Karpas-422 (cell line): ENCODE data around the gene RRAGD. TPM values are rescaled to one million over a fixed set of nuclear protein-coding genes. Genes with fewer than 3 reads are reported as not detected.

Experiments
- DNase-seq: peaks from one replicate; pipeline ENCODE4 v3.0.0-alpha.2; 2015
- H2AFZ ChIP-seq: fragments of 200-600 bp; sonication (generic); 2 replicates; pipeline ENCODE4 v1.6.1; 2014; ENCODE audit warnings: antibody characterized with exemption, low read length, mixed read lengths
- H3K27ac ChIP-seq: fragments of 200-600 bp; sonication (generic); 2 replicates; pipeline ENCODE4 v1.5.1; 2014; ENCODE audit warnings: mild to moderate bottlenecking, low read length, moderate library complexity
- H3K27me3 ChIP-seq: fragments of 200-600 bp; sonication (generic); 2 replicates; pipeline ENCODE4 v1.6.1; 2014; ENCODE audit warnings: low read length, mixed read lengths
- H3K36me3 ChIP-seq: fragments of 200-600 bp; sonication (generic); 2 replicates; pipeline ENCODE4 v1.6.1; 2014; ENCODE audit warnings: low read length, mixed read lengths; ENCODE audit not compliant: insufficient read depth
- H3K4me1 ChIP-seq: fragments of 200-600 bp; sonication (generic); 2 replicates; pipeline ENCODE4 v1.6.1; 2014; ENCODE audit warnings: mild to moderate bottlenecking, low read length, mixed read lengths
- H3K4me2 ChIP-seq: fragments of 200-600 bp; sonication (generic); 2 replicates; pipeline ENCODE4 v1.6.1; 2014; ENCODE audit warnings: low read length, low read depth, mild to moderate bottlenecking; ENCODE audit not compliant: poor library complexity, severe bottlenecking
- H3K4me3 ChIP-seq: fragments of 200-600 bp; sonication (generic); 2 replicates; pipeline ENCODE4 v1.5.1; 2014; ENCODE audit warnings: mild to moderate bottlenecking, antibody characterized with exemption, low read length, mixed read lengths
- H3K79me2 ChIP-seq: fragments of 200-600 bp; sonication (generic); 2 replicates; pipeline ENCODE4 v1.6.1; 2014; ENCODE audit warnings: mild to moderate bottlenecking, low read length, mixed read lengths
- H3K9ac ChIP-seq: fragments of 200-600 bp; sonication (generic); 2 replicates; pipeline ENCODE4 v1.6.0; 2014; ENCODE audit warnings: low read length
- H3K9me2 ChIP-seq: fragments of 200-600 bp; sonication (generic), shearing (Covaris generic); replicated peaks from 2 replicates; pipeline ENCODE4 v1.6.0; 2014; ENCODE audit warnings: mild to moderate bottlenecking, low read length, moderate library complexity; ENCODE audit not compliant: insufficient read depth
- H3K9me3 ChIP-seq: fragments of 300-700, 200-600 bp; sonication (generic); 2 replicates; pipeline ENCODE4 v1.6.1; 2014; ENCODE audit warnings: low read length, mixed read lengths
- H4K20me1 ChIP-seq: fragments of 200-600 bp; sonication (generic); 2 replicates; pipeline ENCODE4 v1.6.1; 2014; ENCODE audit warnings: mild to moderate bottlenecking, antibody characterized with exemption, low read length, low read depth; ENCODE audit not compliant: insufficient read depth
- total RNA-seq: library from RNA; depleted of rRNA; stranded (reverse); fragments of >200 nt; shearing (Covaris generic); gene quantifications from 2 replicates; pipeline ENCODE4 v1.2.3, GENCODE V29; 2014; ENCODE audit warnings: low replicate concordance

Gene RRAGD
- total RNA-seq, 1 experiment from 2014 or later = 0.41 TPM

DNA sequence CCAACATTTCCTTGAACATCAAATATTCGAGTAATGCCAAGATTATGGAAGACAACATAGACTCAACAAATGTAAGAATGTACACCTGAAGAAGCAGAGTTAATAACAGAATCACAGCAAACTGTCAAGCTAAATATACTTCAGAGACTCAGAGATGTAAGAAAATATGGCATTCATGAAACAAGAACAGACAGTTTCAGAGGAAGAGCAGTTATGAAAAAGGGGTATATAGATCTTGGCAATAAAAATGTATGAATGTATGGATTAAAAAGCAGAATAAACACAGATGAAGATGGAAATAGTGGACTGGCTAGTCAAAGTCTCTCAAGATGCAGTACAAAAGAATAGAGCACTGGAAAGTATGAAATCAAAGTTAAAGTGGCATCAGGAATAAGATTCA lies 18.4 kb downstream of the RRAGD start:
- Histone ChIP-seq H3K4me3 (no peak overlapping the region), H3K4me1 (no peaks in the 10 kb centered on the region; the same call in 1 of the 2 replicates), H3K27ac (no peak overlapping the region), H3K9me3 (no peaks in the 10 kb centered on the region), H3K9ac (no peak overlapping the region), H3K9me2 (no peaks in the 10 kb centered on the region), H2AFZ (no peak overlapping the region), H3K27me3 (no peaks in the 10 kb centered on the region), H3K79me2 (no peaks in the 10 kb centered on the region), H4K20me1 (no peaks in the 10 kb centered on the region), H3K36me3 (no peaks in the 10 kb centered on the region), H3K4me2 (no peak overlapping the region)
- DNase-seq = no peak

DNA sequence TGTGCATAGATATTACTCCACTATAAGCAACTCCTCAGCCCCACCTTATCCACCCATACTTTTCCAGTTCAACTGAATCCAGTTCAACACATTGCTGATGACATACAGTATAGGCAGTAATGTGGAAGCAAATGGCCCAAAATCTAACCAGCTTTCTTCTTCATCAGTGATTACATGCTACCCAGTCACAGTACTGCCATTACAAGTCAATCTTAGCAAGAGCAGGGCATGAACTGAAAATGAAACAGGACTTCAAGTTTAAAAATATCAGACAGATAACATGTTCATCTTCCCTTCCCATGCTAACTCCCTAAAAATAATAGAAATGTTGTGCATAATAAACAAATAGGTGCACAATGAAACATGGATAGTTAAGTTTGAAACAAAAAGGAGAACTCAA lies 19.2 kb downstream of the RRAGD start:
- H3K4me1 ChIP-seq = peaks cover 8% of the 10 kb centered on the region
- no peaks in the 10 kb centered on the region for H3K36me3 ChIP-seq
- H3K9me2 ChIP-seq = no peaks in the 10 kb centered on the region
- no peaks in the 10 kb centered on the region for H3K27me3 ChIP-seq
- H3K27ac ChIP-seq = no peak overlapping the region
- no peak overlapping the region for H2AFZ ChIP-seq
- no peaks in the 10 kb centered on the region for H3K79me2 ChIP-seq
- H3K4me2 ChIP-seq = no peak overlapping the region
- H3K4me3 ChIP-seq = no peak overlapping the region
- H3K9ac ChIP-seq = no peak overlapping the region
- 0 out of 2 replicates have a peak, but pooled peaks cover 1% of the 10 kb centered on the region for H4K20me1 ChIP-seq
- H3K9me3 ChIP-seq = no peaks in the 10 kb centered on the region
- peak; percentile 34 for DNase-seq

DNA sequence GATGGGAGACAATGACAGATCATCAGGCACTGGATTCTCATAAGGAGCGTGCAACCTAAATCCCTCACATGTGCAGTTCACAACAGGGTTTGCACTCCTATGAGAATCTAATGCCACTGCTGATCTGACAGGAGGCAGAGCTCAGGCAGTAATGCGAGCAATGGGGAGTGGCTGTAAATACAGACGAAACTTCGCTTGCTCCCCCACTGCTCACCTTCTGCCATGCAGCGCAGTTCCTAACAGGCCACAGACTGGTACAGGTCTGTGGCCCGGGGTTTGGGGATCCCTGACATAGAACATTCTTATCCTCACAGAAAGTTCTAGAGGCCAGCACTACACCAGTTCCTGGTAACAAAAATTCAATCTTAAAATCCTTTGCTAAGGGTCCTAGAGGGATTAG lies 23.2 kb downstream of the RRAGD start:
- H2AFZ ChIP-seq = no peak overlapping the region
- H4K20me1 ChIP-seq = 0 out of 2 replicates have a peak, but pooled peaks cover 3% of the 10 kb centered on the region
- H3K4me1 ChIP-seq = peaks cover 38% of the 10 kb centered on the region
- H3K4me3 ChIP-seq = no peak overlapping the region
- no peaks in the 10 kb centered on the region for H3K9me2 ChIP-seq
- no peaks in the 10 kb centered on the region for H3K9me3 ChIP-seq
- no peak overlapping the region for H3K4me2 ChIP-seq
- H3K9ac ChIP-seq = no peak overlapping the region
- H3K27me3 ChIP-seq = no peaks in the 10 kb centered on the region
- DNase-seq = no peak
- H3K27ac ChIP-seq = no peak overlapping the region
- H3K79me2 ChIP-seq = no peaks in the 10 kb centered on the region
- no peaks in the 10 kb centered on the region for H3K36me3 ChIP-seq

DNA sequence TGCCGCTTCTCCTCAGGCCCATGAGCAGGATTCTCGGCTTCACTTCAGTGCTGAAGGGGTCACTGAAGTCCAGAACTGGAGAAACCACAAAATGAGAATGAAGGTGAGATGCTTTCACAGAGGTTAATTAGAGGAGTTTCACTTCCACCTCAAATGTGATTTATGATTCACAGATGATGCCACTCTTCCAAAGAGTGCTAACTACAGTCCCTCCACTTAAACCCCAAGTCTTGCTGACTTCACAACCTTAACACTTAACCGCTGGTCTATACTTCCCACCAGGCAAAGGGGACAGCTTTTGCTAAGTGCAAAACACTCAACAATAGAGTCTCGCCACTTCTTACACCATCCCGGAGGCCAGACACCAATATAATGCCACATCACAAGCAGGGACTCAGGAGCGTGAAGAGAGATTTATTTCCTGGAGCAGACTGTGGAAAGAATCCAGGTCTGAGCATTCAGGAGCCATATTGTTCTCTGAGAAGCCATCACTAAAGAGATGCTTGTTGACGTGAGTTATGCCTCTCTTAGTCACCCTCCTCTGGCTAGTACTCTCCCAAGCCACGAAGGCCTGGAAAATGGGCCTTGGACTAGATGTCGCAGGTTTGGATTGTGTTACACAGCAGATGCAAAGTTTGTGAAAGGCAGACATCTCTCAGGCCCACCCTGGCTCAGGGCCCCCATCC lies 24.4 kb downstream of the RRAGD start:
- Histone ChIP-seq H2AFZ (no peak overlapping the region), H3K4me2 (peak overlapping the region; percentile 70)

DNA sequence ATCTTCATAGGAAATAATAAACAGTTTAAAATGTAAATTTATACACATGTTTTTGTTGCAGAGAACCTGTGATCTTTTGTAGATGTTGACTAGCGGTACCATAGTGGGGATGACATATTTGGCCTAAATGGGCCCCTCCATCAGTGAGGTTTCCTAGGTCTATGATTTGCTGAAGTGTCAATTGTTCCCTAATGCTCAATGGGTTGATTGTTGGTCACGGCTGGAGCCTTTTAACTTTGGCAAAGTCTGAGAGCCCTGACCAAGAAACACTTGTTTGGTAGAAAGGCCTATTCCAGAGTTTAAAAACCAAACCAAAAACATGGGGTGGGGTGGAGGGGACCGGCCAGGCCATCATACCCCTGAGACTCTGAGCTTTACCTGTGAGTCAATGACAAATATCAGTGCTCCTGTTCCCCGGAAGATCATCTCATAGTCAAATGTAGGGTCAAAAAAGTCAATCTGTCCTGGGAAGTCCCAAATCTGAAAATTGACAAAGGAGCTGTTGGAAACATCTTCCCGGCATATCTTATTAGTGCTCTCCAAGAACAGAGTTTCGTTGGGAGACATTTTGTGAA lies 25.1 kb downstream of the RRAGD start:
- H3K9me2 ChIP-seq = no peaks in the 10 kb centered on the region
- H3K9ac ChIP-seq = no peak overlapping the region
- no peaks in the 10 kb centered on the region for H3K79me2 ChIP-seq
- 0 out of 2 replicates have a peak, but pooled peaks cover 3% of the 10 kb centered on the region for H4K20me1 ChIP-seq
- peaks cover 38% of the 10 kb centered on the region for H3K4me1 ChIP-seq
- peak overlapping the region; percentile 38; the same call in 1 of the 2 replicates for H3K4me3 ChIP-seq
- peak overlapping the region; percentile 70 for H3K4me2 ChIP-seq
- H2AFZ ChIP-seq = no peak overlapping the region
- H3K36me3 ChIP-seq = no peaks in the 10 kb centered on the region
- peak; percentile 38 for DNase-seq
- no peaks in the 10 kb centered on the region for H3K27me3 ChIP-seq
- no peaks in the 10 kb centered on the region for H3K9me3 ChIP-seq
- H3K27ac ChIP-seq = no peak overlapping the region

More for the DNA sequence above, 24.4 kb downstream of the RRAGD start:
- no peak overlapping the region for H3K9ac ChIP-seq
- no peaks in the 10 kb centered on the region for H3K36me3 ChIP-seq
- no peak overlapping the region for H3K27ac ChIP-seq
- H3K4me1 ChIP-seq = peaks cover 38% of the 10 kb centered on the region
- no peaks in the 10 kb centered on the region for H3K79me2 ChIP-seq
- 0 out of 2 replicates have a peak, but pooled peaks cover 3% of the 10 kb centered on the region for H4K20me1 ChIP-seq
- no peaks in the 10 kb centered on the region for H3K9me3 ChIP-seq
- DNase-seq = peak; percentile 85
- no peaks in the 10 kb centered on the region for H3K9me2 ChIP-seq
- peak overlapping the region; percentile 38; the same call in 1 of the 2 replicates for H3K4me3 ChIP-seq
- H3K27me3 ChIP-seq = no peaks in the 10 kb centered on the region

DNA sequence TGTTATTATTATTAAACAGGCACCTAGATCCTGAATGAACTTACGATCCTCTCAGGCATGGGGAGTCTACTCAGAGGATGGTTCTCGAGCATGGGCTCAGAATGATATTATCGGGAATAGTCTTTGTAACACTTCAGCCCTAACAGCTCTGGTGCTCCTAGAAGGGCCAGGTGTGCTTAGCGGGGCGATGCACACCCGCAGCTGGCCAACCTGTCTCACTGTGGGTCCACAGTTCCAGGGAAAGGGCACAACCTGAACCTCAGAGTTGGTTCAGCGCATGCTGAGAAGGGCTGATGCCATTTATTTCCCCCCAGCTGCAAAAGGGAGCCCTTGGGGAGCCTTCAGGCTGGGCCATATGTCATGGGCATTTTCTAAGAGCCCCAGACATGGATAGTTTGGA lies 26.2 kb downstream of the RRAGD start:
- Histone ChIP-seq H3K9me3 (no peaks in the 10 kb centered on the region), H3K27ac (no peak overlapping the region), H3K4me1 (peaks cover 38% of the 10 kb centered on the region), H3K9me2 (no peaks in the 10 kb centered on the region), H3K9ac (no peak overlapping the region), H2AFZ (no peak overlapping the region), H4K20me1 (0 out of 2 replicates have a peak, but pooled peaks cover 3% of the 10 kb centered on the region), H3K4me2 (peak overlapping the region; percentile 43), H3K4me3 (no peak overlapping the region), H3K79me2 (no peaks in the 10 kb centered on the region), H3K36me3 (no peaks in the 10 kb centered on the region), H3K27me3 (no peaks in the 10 kb centered on the region)
- DNase-seq = peak; percentile 41

DNA sequence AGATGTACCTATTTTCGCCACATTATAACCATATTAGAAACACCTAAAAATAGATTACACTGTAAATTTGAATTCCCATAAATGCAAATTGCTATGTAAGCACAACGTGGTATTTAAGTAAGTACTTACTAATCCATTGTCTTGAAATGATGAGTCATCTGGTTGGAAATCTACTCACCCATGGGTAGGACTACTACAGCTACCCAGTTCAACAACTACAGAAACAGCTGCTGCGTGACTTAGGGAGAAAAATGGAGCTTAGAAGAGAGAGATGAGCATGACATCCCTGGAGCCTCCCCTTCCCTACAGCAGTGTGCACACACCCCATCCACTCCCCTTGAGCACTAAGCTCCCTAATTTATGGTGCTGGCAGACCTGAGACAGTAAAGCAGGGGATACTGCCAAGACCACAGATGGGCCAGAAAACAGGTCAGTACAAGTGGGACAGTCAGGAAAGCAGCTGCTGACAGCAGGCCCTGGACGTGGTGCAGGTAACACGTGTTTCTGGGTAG lies 26.9 kb downstream of the RRAGD start:
- H3K9ac ChIP-seq = no peak overlapping the region
- no peak overlapping the region for H3K4me3 ChIP-seq
- no peaks in the 10 kb centered on the region for H3K9me2 ChIP-seq
- H3K27ac ChIP-seq = no peak overlapping the region
- no peaks in the 10 kb centered on the region for H3K27me3 ChIP-seq
- H3K36me3 ChIP-seq = no peaks in the 10 kb centered on the region
- H3K4me1 ChIP-seq = peaks cover 38% of the 10 kb centered on the region
- H3K4me2 ChIP-seq = peak overlapping the region; percentile 43
- peak; percentile 67 for DNase-seq
- H2AFZ ChIP-seq = no peak overlapping the region
- no peaks in the 10 kb centered on the region for H3K79me2 ChIP-seq
- H4K20me1 ChIP-seq = 0 out of 2 replicates have a peak, but pooled peaks cover 3% of the 10 kb centered on the region
- H3K9me3 ChIP-seq = no peaks in the 10 kb centered on the region

DNA sequence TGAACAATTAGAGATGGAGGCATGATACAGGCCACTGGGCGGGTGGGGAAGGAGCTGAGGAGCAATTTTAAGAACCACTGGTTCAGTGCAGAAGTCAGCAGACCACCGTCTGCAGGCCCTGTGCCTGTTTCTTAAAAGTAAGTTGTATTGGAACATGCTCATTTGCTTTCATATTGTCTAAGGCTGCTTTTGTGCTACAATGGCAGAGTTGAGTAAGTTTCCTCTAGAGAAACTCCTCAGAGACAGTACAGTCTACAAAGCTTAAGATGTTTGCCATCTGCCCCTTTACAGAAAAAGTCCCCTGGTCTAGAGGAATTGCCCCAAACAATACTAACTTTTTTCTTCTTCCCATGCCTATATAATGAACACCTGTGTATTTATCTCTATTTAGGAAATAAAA lies 31.0 kb downstream of the RRAGD start:
- Histone ChIP-seq H3K27ac (no peak overlapping the region), H3K79me2 (no peaks in the 10 kb centered on the region), H3K36me3 (no peaks in the 10 kb centered on the region), H3K9me2 (no peaks in the 10 kb centered on the region), H3K4me1 (peaks cover 13% of the 10 kb centered on the region), H2AFZ (no peak overlapping the region), H3K27me3 (no peaks in the 10 kb centered on the region), H3K4me2 (no peak overlapping the region), H3K9ac (no peak overlapping the region), H3K4me3 (no peak overlapping the region), H3K9me3 (no peaks in the 10 kb centered on the region), H4K20me1 (0 out of 2 replicates have a peak, but pooled peaks cover 4% of the 10 kb centered on the region)
- DNase-seq = no peak
